ENCODE measurements around the gene TRAT1.

GRCh38 chr3:108849075-108849474 lies 26.5 kb downstream of the TRAT1 start:
- TF ChIP-seq CTCF (conservative IDR thresholded peaks at IDR 0.05; ENCODE audit: low read depth, low read length) (no peak), EZH2 (IDR thresholded peaks at IDR 0.05; ENCODE audit: low read length, unreplicated experiment) (no peak)

Data from PC-3 (cell line).